Vagina (tissue), 2 donors: ENCODE measurements around the gene RAB17.

Experiments used
- POLR2A ChIP-seq, 2 donors: fragments of 450-650 bp; IDR thresholded peaks; one replicate each; pipeline ENCODE4 v1.6.1; 2017; ENCODE audit warnings: antibody characterized with exemption in 2 of 2, mild to moderate bottlenecking in 2 of 2, moderate library complexity in 2 of 2
- POLR2AphosphoS5 ChIP-seq, 2 donors: sonication (generic); formaldehyde crosslinking; IDR thresholded peaks; one replicate each; pipeline ENCODE4 v1.9.0; 2017; ENCODE audit warnings: antibody characterized with exemption in 2 of 2, mild to moderate bottlenecking in 2 of 2, low read depth in 1 of 2; ENCODE audit not compliant: insufficient read depth in 1 of 2
- TF ChIP-seq, protein P1 (sequence below), 3 experiments: fragments of 450-650 bp in 2 of 3; fragments of 200-600 bp in 1 of 3; sonication (generic) in 1 of 3; IDR thresholded peaks; one replicate each; pipeline ENCODE4 v1.5.1; 2017 to 2019; ENCODE audit warnings: antibody characterized with exemption in 3 of 3, mild to moderate bottlenecking in 2 of 3, moderate library complexity in 2 of 3

DNA sequence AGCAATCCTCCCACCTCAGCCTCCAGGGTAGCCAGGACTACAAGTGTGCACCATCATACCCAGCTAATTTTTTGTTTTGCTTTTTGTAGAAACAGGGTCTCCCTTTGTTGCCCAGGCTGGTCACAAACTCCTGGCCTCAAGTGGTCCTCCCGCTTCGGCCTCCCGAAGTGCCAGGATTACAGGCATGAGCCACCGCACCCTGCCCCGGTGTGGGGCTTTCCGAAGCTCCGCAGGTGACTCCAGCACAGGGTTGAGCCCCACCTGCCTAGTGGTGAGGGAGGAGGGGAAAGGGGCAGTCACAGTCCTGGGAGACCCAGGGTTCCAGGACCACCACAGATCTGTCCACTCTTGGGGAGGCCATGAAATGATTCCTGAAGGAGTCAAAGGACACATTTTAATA lies 19.0 kb downstream of the RAB17 start:
- TF ChIP-seq, protein P1, sequence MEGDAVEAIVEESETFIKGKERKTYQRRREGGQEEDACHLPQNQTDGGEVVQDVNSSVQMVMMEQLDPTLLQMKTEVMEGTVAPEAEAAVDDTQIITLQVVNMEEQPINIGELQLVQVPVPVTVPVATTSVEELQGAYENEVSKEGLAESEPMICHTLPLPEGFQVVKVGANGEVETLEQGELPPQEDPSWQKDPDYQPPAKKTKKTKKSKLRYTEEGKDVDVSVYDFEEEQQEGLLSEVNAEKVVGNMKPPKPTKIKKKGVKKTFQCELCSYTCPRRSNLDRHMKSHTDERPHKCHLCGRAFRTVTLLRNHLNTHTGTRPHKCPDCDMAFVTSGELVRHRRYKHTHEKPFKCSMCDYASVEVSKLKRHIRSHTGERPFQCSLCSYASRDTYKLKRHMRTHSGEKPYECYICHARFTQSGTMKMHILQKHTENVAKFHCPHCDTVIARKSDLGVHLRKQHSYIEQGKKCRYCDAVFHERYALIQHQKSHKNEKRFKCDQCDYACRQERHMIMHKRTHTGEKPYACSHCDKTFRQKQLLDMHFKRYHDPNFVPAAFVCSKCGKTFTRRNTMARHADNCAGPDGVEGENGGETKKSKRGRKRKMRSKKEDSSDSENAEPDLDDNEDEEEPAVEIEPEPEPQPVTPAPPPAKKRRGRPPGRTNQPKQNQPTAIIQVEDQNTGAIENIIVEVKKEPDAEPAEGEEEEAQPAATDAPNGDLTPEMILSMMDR (IDR thresholded peaks at IDR 0.05), result no peak
- TF ChIP-seq POLR2A (IDR thresholded peaks at IDR 0.05) (no peak), POLR2AphosphoS5 (IDR thresholded peaks at IDR 0.05; ENCODE audit: insufficient read depth in 1 of 2, low read depth in 1 of 2) (no peak)
